DMS 273 treated with DMSO at 0.1 percent for 48 hours (cell line): ENCODE results near the gene AK9.
"Not testable (repeated sequence)": the region's sequence is repeated elsewhere in the genome, so short reads cannot be mapped to it uniquely, and the experiment has no call there.

Experiments used
- DNase-seq: peaks from one replicate; lab custom pipeline; 2025; lab: John Stamatoyannopoulos, UW

AK9 gene

DNA sequence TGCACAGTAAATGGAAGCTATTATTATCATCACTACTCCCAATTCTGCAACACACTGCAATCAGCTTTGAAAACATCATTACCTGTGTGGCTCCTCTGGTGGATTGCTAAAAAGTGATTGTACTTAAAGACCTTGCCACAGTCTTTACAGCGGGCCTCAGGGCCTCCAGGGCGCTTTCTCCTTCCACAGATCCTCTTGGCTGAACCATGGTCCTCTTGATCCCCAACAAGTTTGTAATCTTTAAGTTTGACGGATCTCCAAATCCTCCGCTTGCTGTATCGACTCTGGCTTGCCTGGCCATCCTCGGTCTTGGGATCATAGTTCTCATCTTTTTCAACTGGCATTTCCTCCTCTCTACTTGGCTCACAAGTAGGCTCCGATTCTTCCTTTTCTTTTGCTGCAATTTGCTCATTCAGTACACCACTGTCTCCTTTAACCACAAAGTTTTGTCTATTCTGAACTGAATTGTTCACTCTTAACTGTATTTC is 210.0 kb downstream of the AK9 start:
- DNase-seq, result no peak

DNA sequence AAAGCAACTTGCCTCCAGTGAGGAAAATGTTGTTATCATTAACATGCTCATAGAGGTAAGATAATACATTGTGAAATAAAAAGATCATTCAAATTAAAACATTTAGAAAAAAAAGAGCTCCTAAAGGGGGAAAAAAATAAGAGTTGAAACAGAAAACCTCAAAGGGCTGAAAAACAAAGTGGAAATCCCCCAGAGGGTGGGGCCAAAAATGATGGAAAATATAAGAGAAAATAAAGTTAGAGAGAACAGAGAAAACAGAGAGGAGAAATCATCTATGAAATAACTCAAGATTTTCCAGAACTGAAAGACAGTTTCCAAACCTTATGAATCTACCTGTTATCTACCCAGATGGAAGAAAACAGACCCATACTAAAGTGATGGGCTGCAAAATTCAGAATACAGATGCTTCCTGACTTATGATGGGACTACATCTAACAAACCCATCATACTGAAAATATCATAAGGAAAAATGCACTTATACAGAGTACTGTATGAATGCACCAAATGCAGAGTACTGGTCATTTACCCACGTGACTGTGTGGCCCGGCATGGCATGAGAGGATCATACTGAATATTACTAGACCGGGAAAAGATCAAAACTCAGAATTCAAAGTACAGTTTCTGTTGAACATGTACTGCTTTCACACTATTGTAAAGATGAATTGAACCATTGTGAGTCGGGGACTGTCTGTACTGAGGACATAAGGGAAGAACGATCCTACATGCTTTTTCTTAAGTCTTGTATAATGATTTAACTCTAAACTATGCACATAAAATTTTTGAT is 212.0 kb downstream of the AK9 start:
- DNase-seq, result no peak

DNA sequence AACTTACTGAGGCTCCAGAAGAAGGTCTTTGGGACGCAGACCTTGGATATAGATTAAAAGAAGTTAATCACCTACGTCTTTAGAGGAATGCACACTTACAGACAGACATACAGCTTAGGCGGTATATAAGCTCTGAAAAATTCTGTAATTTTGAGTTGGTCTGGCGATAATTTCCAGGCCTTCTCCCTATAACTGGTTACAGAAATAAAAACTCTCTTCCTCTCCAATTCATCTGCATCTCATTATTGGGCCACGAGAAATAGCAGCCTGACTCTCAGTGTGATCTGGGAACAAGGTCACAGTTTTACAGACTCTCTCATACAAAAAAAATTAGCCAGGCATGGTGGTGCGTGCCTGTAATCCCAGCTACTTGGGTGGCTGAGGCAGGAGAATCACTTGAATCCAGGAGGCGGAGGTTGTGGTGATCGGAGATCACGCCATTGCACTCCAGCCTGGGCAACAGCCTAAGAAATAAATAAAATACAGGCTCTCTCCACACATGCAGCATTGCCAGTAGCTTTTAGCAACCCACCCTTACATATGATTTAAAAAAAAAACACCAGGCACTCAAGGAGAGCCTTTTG is 212.7 kb downstream of the AK9 start:
- no peak for DNase-seq

DNA sequence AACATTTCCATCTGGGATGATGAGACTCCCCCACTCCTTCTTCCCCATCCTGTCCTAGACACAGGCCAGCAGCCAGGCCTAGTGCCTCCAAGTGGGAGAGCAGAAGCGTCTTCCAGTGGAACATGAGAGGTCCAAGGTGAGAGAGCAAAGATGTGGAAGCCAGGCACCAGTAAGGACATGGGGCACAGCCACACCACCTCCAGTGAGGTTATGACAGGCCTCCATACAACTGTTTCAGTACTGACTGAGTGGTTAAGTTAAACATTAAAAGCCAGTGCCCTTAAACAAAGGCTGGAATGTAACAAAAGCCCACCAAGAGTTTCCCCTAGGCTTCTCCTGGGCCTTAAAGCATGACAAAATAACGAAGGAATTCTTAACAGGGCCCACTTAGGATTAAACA is 213.3 kb downstream of the AK9 start:
- no peak for DNase-seq

DNA sequence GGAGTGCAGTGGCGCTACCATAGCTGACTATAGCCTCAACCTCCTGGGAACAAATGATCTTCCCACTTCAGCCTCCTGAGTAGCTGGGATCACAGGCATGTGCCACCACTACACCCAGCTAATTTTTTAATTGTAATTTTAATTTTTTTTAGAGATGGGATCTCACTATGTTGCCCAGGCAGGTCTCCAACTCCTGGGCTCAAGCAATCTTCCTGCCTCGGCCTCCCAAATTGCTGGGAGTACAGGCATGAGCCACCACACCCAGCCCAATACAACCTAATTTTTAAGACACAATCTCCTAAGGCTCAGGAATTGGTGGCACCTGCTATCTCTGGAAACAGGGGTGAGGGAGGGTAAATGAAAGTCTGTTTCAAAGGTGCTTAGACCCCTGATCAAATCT is 213.8 kb downstream of the AK9 start:
- DNase-seq, result no peak

DNA sequence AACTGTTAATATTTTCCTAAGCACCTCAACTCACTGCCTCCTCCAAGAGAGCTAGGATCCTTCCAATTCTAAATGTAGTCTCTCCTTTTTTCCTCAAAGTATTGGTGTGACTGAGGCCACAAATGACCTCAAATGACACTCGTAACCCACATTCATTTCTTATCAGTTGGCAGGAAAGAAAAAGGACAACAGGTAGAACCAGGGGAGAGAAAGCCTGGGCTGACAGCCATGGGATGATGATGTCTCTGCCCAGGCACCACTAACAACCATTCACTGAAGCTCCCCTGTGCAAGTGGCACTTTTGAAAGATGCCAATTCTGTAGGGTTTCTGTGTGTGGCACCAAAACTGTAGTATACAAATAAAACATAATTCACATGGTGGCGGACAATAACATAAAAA is 215.4 kb downstream of the AK9 start:
- no peak for DNase-seq

DNA sequence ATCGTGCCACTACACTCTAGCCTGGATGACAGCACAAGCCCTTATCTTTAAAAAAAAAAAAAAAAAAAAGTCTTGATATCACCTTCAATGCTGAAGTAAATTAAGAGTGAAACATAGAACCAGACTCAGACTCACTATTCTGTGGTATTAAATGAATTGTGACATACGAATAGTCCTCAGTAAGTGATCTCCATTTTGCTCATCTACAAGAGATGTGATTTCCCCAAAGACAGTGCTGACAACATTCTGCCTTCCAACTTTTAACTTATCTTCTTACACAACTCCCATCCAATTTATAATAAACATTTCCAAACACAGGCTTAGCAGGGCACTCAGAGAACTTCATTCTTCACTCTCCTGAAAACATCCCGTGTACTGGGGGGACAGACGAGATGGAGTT is 216.0 kb downstream of the AK9 start:
- DNase-seq, result no peak

DNA sequence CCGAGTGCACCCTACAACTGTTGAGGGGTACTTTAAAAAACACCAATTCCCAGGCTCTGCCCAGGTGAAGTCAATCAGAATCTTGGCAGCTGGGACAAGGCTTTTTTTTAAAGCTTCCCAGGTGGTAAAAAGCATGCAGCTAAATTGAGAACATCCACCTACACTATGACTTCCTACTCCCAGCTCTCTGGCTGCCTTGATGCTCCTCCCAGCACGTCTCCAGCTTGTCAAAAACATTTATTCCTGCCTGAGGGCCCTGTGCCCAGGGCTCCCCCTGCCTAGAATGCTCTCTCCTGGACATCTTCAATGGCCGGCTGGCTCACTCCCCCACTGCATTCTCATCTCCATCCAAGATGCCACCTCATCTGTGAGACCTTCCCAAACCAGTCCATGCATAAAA is 217.9 kb downstream of the AK9 start:
- DNase-seq, result no peak

DNA sequence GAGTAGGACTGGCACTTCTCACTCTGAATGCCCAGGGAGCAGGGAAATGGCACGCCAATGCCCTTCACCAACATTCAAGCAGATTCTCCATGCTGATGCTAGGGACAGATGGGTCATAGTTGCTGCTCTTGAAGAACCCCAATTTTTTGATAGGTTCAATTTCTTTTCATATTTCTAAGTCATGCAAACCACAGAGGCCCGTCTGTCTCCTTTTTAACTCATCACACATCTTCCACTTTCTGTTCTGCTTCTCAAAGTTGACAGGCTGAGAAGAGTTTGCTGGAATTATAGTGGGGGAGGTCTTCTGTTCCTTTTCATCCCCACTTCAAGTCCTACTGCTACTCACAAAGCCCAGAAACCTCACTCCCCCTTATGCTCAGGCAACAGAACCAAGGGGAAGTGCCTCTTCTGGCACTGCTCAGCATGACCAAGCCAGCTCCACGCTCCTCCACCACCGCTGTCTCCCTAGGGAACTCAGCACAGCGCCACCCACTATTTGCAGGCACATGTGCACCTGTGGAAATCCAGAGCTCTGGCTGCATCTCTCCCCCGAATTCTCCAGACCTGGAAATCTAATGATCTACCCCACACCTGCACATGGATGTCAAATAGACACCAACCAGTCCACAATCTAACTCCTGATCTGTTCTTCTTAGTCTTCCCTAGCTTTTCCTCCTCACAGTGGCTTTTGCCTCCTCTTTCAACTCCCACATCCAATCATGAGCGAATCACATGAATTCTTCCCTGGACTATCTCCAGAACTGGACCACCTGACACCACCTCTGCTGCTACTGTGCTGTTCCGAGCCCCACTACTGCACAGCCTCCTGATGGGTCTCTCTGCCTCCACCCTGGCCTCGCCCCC is 218.6 kb downstream of the AK9 start:
- DNase-seq, result no peak

DNA sequence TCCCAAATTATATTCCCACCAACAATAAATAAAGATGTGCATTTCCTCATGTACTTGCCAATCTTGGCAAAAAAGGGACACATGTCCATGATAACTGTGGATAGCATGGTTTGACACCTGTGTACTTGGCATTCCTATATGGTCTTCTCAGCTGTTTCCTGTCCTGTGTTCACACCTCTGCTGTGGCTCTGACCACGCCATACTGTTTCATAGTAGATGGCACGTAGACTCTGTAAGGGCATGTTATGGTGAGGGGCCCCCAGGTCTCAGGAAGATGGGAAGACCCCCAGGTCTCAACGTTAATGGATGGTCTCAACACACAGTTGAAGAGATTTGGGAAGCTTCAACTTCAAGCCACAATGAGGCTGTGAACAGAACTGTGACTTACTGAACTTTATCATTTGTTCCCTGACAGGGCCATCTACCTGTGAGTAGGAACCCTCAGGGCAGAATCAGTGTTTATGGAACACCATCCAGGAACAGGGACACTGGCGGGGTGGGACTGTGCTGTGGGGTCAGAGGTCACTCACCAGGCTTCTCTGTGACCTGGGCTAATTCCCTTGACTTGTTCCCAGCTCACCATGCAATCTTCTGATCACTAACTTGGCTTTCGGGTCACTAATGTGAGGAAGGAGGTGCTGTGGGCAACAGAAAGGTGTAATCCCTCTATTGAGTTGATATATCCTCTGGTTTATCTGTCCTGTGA is 219.7 kb downstream of the AK9 start:
- no peak for DNase-seq

DNA sequence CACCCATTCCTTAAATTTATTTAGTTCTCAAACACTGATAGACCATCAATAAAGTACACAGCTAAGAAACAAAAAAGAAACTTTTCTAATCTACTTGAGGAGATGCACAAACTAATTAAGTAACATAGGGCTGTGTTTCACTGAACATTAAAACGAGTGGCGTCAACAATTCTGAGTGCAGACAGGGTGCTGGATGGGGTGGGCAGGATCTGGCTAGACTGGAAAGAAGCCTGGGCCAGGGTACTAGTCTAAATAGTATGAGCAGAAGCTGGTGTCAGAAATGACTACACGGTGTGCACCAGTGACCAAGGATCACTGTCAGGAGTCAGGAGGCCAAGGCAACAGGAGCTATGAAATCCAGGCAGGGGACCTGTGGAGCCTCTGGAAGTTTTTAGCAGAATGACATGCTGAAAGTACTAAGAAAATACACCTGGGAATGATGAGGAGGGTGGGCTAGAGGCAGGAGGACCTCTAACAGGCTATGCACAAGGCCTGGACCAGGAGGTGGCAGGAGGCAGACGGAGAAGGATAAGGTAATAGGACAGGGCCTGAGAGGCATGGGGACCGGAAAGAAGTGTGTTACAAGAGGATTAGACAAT is 221.3 kb downstream of the AK9 start:
- no peak for DNase-seq

DNA sequence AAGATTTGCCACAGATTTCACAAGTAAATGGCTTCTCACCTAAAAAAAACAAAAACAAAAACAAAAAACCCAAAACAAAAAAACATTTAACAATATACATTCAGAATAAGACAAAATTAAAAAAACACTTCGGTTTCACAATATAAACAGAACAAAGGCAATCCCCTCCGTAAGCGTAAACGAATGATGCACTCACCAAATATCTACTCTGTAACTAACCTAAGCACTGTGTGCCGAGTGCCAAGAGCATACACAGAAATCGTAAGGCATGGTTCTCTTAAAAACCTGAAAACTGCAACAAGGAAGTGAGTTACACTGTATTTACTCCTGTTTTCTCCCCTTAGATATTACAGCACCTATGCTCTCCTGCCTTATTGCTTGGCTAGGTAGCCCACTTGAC is 223.3 kb downstream of the AK9 start:
- no peak for DNase-seq

DNA sequence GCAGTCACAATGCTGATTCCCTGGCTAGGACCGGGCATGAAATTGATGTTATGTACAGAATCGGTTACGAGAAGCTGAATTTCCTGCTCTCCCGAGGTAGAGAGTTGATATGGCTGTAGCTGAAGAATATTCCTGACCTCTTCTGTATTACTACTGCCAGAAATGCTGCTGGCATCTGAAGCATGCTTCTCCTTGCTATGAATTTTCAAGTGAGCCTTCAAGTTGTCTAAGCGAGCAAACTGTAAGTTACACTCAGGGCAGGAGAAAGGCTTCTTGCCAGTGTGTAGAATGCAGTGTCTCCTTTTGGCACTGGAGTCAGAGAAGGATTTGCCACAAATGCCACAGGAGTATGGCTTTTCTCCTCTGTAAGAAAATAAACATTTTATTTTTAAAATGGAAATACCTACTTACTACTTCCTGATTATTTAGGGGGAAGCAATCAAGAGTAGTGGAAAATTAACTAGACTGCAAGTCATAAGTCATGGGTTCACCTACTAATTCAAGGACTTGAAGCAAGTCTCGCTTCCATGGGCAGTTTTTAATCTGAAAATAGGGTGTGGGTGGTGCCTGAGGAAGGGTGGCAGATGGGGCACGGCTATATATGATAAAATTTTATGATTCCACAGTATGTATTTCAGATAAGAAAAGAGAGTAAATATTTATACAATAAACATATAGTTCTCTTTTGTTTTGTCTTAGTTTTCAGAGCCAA is 224.6 kb downstream of the AK9 start:
- DNase-seq, result no peak

DNA sequence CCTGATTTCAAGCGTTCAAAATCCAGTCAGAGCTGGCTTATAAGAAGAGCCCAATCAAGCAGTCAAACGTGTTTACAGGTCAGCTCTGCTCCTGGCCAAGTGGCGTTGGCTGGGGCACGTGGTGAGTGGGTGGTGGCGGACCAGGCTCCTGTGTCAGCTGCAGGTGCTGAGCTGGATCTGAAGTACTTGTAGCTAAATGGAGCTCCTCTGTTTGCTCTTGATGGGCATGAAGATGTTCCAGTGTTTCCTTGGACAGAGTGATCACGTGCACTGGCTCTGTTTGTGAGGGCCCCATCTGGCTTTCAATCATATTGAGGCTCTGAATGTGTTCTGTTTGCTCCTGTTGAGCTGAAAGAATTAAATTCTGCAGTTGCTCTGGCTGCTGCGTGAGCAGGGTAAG is 225.2 kb downstream of the AK9 start:
- no peak for DNase-seq

DNA sequence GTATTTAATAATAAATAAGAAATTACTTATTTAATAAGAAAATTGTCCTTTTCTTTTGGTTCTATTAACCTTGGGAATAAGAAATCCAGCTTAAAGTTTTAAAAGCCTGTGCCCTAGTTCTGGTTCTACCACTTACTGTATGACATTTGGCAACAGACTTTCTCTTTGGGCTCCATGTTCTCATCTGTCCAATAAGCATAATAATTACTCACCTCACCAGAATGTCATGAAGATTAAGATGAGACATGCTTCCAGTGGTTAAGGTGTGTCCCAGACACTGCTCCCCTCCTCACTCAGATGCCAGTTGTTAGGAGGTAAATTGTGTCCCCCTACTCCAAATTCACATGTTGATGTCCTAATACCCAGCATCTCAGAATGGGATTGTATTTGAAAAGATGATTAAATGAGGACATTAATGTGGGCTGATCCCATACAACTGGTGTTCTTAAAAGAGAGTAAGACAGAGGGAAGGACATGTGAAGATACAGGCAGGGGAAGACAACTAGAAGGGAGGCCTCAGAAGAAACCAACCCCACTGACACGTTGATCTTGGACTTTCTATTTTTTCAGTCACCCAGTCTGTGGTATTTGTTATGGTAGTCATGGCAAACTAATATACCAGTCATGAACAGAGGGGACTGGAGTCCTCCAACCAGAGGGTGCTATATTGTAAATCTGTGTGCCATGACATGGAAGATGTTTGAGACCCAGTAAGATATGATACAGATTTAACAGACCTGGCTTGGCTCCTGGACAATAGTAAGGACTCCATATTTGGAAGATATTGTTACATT is 229.1 kb downstream of the AK9 start:
- DNase-seq, result no peak

DNA sequence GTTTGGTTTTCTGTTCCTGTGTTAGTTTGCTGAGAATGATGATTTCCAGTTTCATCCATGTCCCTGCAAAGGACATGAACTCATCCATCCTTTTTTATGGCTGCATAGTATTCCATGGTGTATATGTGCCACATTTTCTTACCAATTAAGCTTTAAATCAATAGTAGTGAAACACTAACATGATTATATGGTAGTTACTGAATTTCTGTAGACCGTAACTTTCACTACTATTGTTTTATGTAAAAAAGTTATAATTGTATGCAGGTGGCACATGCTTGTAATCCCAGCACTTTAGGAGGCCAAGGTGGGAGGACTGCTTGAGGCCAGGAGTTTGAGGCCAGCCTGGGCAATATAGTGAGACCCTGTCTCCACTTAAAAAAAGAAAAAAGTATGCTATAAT is 229.8 kb downstream of the AK9 start:
- not testable (repeated sequence) for DNase-seq

DNA sequence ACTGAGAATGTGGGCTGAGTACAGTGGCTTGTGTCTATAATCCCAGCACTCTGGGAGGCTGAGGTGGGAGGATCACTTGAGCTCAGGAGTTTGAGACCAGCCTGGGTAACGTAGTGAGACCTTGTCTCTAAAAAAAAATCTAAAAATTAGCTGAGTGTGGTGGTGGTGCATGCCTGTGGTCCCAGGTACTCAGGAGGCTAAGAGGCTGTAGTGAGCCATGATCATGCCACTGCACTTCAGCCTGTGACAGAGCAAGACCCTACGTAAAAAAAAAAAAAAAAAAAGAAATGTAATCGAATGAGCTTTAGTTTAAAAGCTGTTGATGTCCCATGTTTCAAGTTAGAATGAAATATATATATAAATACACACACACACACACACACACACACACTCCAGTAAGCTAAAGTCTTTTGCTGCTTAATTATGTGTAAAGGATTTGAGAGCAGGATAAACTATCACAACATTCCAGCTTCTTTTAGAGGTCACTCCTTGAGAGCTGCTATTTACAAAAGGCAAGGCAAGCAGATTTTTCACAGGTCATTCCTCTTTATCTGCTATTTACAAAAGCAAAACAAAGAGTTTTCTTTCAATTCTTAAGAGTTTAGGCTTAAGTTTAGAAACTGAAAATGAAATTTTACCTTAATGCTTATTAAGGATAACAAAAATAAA is 230.7 kb downstream of the AK9 start:
- no peak for DNase-seq

DNA sequence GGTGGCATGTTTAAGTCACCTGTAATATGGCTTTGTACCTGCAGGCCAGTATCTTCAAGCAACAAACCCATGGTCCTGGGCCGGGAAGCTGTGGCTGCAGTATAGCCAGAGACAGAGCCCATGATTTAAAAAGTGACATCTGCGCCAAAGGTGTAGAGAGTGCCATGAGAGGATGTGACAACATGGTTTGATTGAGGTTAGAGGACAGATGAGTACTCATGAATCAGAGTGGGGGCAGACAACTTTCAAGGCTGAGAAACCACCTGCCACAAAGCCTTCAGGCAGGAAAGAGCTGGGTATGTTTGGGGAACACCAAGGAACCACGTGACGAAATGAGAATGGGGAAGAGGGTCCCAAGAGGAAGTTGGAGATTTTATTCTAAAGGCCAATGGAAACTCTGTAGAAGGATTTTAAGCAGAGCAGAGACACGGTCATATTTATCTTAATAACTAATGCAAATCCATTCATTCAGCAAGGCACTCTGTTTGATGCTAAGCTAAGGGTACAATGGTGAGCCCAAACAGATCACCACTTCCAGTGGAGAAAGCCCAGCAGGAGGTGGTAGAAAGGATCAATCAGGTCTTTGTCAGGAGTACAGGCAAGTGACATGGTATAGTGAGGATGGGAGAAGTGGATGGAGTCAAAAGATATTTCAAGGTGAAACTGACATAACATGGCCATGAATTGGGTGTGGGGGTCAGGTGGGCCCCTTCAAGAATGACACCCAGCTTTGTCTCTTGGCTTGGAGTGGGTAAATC is 232.0 kb downstream of the AK9 start:
- DNase-seq, result no peak

DNA sequence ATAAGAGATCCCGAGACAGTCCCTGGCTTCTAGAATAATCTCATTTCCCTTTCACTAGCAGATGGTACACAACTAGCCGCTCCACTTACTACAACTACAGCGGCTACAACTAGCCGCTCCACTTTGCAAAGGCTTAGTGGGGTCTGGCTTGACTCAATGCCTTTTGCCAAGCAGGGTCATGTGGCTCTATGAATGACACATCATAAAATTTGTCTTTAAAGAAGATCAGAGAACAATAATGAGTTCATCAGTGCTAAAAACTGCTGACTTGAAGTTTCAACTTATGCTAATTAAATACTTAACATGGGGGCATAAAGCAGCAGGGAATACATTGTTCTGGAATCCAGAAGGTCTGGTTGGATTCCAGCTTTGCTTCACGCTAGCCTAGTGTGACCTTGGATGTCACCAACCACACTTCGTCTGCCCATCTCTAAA is 233.4 kb downstream of the AK9 start:
- no peak for DNase-seq
